Mucosa of rectum (tissue), 2 donors: Measurements from ENCODE around the gene KRT9.
A peak's percentile ranks its signal among the peaks of the same experiment; 100 is the strongest.

ENCODE experiments used
- H3K27ac ChIP-seq, 2 donors: one replicate each; pipeline ENCODE4 v1.7.0; 2013; ENCODE audit warnings: inconsistent platforms in 2 of 2, low read depth in 2 of 2, low read length in 2 of 2
- H3K27me3 ChIP-seq, 2 donors: one replicate each; pipeline ENCODE4 v1.7.0; 2013; ENCODE audit warnings: low read length in 2 of 2; ENCODE audit not compliant: control insufficient read depth in 2 of 2, insufficient read depth in 2 of 2
- H3K36me3 ChIP-seq, 2 donors: one replicate each; pipeline ENCODE4 v1.7.0; 2013; ENCODE audit warnings: low read length in 2 of 2; ENCODE audit not compliant: control insufficient read depth in 2 of 2, insufficient read depth in 2 of 2
- H3K4me1 ChIP-seq, 2 donors: one replicate each; pipeline ENCODE4 v1.7.0; 2013; ENCODE audit warnings: low read length in 2 of 2, mild to moderate bottlenecking in 1 of 2; ENCODE audit not compliant: control insufficient read depth in 2 of 2, insufficient read depth in 2 of 2
- H3K4me3 ChIP-seq, 2 donors: one replicate each; pipeline ENCODE4 v1.7.0; 2013; ENCODE audit warnings: low read length in 2 of 2
- H3K9ac ChIP-seq, 2 donors: one replicate each; pipeline ENCODE4 v1.7.0; 2013; ENCODE audit warnings: low read length in 2 of 2, low read depth in 1 of 2, mild to moderate bottlenecking in 1 of 2
- H3K9me3 ChIP-seq, 2 donors: one replicate each; pipeline ENCODE4 v1.7.0; 2013; ENCODE audit warnings: low read length in 2 of 2; ENCODE audit not compliant: control insufficient read depth in 2 of 2
- donor health status: healthy.
- donor health status: Normal muscosa, but diverticular disease.

The KRT9 gene

DNA sequence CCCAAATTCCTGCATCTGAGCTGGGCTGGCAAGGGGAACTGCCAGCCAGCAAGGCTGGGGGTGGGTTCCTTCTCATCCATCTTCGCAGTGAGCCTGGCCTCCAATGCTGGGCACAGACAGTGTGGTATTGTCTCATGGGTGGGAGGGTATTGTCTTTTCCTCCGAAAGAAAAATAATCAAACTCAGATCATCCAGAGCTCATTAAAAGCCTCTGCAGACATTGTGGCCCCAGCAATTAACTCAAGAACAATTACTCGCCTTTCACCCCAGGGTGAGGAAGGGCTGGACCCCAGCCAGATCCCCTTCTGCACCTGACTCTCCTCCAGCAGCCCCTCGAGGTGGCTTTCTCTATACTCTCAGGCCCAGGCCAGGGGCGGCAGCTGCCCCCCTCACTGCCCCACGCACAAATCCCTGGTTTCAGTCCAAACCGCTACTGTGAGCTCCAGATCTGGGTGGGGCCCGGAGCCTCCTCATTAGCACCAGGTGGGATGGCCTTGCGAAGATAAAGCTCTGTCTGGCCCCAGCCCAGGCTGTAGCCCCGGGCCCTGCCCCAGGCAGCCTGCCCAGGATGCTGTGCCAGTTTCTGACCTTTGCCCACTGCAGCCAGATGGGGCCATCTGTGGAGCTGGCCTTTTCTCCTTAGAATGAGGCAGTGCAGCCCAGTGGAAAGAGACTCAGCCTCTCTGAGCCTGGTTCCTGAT lies 50.9 kb downstream of the KRT9 start:
- no peaks in the 10 kb centered on the region for H3K9me3 ChIP-seq
- peaks cover 36 to 53% of the 10 kb centered on the region in 2 donors for H3K4me1 ChIP-seq
- peak overlapping the region; percentile 83 to 90 for H3K27ac ChIP-seq
- no peaks in the 10 kb centered on the region for H3K27me3 ChIP-seq
- peak overlapping the region in 1 of 2 donors; percentile 13 for H3K4me3 ChIP-seq
- peak overlapping the region; percentile 66 to 75 for H3K9ac ChIP-seq
- peaks cover 7 to 27% of the 10 kb centered on the region in 2 donors for H3K36me3 ChIP-seq

DNA sequence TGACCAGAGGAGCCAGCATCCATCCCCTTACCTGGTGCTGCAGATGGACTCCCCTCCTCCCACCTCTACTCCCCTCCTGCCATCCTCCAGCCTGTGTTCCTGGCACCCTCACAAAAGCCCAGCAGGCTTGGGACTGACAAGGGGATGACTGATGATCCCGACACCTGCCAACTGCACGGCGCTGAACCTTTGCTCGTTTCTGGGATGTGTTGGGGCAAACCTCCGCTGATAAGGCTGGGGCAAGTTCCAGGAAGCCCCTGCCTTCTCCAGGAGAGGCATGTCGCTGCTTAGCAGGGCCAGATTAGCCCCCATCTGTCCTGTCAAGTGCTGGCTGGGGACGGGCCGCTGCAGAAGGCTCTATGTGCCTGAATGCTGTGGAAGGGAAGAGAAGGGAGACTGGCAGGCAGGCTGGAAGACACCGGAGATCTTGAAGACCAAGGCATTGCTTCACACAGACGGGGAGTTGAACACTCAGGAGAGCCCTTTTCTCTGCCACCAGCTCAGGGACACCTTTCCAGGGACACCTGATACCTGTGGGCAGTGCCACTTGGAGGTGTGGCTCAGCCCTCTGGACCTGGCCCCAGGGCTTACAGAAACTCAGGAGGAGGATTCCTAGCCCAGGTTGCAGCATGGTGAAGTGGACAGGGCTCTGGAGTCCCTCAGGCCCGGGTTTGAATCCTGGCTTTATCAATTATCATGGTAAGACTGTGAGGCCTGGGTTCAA lies 52.2 kb downstream of the KRT9 start:
- H3K9me3 ChIP-seq = no peaks in the 10 kb centered on the region
- no peaks in the 10 kb centered on the region for H3K27me3 ChIP-seq
- H3K36me3 ChIP-seq = peaks cover 7 to 20% of the 10 kb centered on the region in 2 donors
- peak overlapping the region in 1 of 2 donors; percentile 3 for H3K27ac ChIP-seq
- H3K4me1 ChIP-seq = peaks cover 32 to 46% of the 10 kb centered on the region in 2 donors
- H3K4me3 ChIP-seq = no peak overlapping the region
- H3K9ac ChIP-seq = no peak overlapping the region

DNA sequence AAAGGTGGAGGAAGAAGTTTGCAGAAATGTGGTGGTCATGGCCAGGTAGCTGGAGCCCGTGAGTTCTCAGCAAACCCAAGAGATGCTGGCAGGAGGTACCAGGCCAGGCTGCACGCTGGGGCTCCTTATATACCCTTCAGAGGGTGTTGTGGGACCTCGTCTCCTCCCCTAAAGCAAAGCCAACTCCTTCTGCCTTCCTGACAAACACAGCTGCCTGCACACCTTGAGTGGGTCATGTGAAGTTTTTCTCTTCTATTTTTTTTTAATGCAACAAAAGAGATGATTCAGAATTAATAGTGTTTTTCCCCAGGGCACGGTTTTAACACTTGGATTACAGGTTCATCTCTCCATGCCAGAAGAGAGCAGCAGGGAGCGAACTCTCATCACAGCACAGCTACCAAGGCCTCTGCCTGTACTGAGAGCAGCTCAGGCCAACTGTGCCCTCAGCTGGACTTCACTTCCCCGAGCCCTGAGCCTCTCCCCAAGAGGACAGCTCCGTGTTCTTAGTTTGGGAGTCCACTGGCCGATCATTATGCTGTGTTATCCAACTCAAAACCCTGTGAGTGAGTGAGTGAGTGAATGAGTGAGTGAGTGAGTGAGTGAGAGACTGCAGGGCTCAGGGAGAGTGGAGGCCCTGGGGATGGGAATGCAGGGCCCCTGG lies 52.9 kb downstream of the KRT9 start, which contains the start of gene KRT15:
Gene KRT15 (minus strand): TSS at position 102 of the 661 bp plus-strand sequence. CDS start 63 bp downstream, at position 39.
- Histone ChIP-seq H3K9me3 (no peaks in the 10 kb centered on the region), H3K4me3 (no peak within 1 kb of the TSS), H3K36me3 (peaks cover 3 to 12% of the 10 kb centered on the region in 2 donors), H3K9ac (no peak within 1 kb of the TSS), H3K27ac (peak within 1 kb of the TSS in 1 of 2 donors; percentile 3), H3K27me3 (no peaks in the 10 kb centered on the region), H3K4me1 (peaks cover 31 to 38% of the 10 kb centered on the region in 2 donors)

DNA sequence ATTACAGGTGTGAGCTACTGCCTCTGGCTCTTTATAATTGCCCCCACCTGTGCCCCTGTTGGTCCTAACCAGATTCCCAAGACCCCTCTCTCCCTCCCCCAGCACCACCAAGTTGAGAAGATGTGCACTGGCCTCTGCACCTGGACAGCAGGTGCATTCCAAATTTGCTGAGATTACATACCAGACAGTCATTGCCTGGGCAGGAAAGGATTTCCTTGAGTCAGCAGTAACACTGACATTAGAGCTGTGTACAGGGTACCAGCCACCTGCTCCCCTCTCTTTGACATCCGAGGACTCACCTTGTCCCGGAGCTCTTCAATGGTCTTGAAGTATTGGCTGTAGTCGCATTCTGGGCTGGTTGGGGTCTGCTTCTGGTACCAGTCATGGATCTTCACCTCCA lies 53.8 kb downstream of the KRT9 start:
- H3K27ac ChIP-seq = no peak overlapping the region
- no peak overlapping the region for H3K4me3 ChIP-seq
- no peak overlapping the region for H3K9ac ChIP-seq
- H3K36me3 ChIP-seq = peaks cover 0 to 3% of the 10 kb centered on the region in 2 donors
- peaks cover 24 to 29% of the 10 kb centered on the region in 2 donors for H3K4me1 ChIP-seq
- H3K27me3 ChIP-seq = no peaks in the 10 kb centered on the region
- H3K9me3 ChIP-seq = no peaks in the 10 kb centered on the region

DNA sequence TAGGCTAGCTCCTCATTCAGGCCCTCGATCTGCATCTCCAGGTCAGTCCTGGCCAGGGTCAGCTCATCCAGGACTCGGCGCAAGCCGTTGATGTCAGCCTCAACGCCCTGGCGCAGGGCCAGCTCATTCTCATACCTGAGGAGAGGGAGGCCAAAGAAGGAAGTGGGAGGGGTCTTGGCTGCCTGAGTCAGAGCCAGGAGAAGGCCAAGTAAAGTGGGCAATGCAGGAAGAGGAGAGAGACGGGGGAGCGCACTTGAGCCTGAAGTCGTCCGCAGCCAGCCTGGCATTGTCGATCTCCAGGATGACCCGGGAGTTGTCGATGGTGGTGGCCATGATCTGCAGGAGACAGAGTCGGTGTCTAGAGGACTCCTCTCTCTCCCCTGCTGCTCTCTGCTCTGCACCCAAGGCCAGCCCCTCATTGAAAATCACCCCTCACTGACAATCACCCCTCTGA lies 55.0 kb downstream of the KRT9 start:
- peaks cover 12 to 18% of the 10 kb centered on the region in 2 donors for H3K4me1 ChIP-seq
- H3K36me3 ChIP-seq = no peaks in the 10 kb centered on the region
- H3K4me3 ChIP-seq = no peak overlapping the region
- no peaks in the 10 kb centered on the region for H3K9me3 ChIP-seq
- no peak overlapping the region for H3K27ac ChIP-seq
- no peaks in the 10 kb centered on the region for H3K27me3 ChIP-seq
- H3K9ac ChIP-seq = no peak overlapping the region

DNA sequence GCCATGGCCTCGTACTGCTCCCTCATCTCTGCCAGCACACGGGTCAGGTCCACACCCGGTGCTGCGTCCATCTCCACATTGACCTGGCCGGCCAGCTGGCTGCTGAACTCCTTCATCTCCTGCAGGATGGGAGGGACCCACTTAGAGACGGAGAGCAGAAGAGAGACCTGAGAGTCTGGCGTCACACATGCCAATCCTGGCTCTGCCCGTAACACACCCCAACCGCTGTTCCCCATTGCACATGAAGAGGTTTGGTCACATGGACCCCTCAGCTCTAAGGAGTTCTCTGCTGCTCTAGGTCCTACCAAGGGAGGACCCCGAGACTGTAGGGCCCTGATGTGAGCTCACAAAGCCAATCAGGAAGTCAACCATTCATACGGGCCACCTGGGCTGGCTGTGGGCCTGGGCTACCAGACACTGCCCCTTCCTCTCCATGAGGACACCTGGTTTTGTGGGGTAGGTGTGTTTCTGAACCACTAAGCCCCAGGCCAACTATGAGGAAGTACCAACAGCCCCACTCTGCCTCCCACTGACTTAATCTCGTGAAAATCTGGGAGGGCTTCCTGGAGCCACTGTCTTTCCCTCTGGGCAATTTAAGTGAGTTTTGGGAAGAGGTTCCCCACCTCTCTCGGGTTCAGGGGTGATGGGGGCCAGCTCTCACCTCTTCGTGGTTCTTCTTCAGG lies 55.6 kb downstream of the KRT9 start:
- Histone ChIP-seq H3K9ac (no peak overlapping the region), H3K4me3 (no peak overlapping the region), H3K27ac (no peak overlapping the region), H3K4me1 (peaks cover 12 to 17% of the 10 kb centered on the region in 2 donors), H3K27me3 (no peaks in the 10 kb centered on the region), H3K36me3 (no peaks in the 10 kb centered on the region), H3K9me3 (no peaks in the 10 kb centered on the region)
